ENCODE measurements around the gene ARHGAP20. TPM values are rescaled to one million over a fixed set of nuclear protein-coding genes. Genes with fewer than 3 reads are reported as not detected.

ARHGAP20 gene
- total and polyA plus RNA-seq, 7 donors, result 0.69 to 5.3 (median 2.2) TPM

- WGBS, 2 donors, result 76 to 88% methylated on average over 3 of the region's 3 CpGs
- intact Hi-C loops (cut with DNase I), result no loop called here
These were observed 57.8 kb downstream of the ARHGAP20 start for GRCh38 chr11:110654456-110654855.

DNA sequence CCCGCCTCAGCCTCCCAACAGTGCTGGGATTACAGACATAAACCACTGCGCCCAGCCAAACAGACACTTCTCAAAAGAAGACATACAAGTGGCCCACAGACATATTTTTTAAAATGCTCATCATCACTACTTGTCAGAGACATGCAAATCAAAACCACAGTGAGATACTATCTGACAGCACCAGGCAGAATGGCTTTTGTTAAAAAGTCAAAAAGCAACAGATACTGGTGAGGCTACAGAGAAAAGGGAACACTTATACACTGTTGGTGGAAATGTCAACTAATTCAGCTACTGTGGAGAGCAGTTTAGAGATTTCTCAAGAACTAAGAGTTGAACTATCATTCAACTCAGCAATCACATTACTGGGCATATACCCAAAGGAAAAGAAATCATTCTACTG, 67.0 kb downstream of the ARHGAP20 start:
- TF ChIP-seq, protein P1, sequence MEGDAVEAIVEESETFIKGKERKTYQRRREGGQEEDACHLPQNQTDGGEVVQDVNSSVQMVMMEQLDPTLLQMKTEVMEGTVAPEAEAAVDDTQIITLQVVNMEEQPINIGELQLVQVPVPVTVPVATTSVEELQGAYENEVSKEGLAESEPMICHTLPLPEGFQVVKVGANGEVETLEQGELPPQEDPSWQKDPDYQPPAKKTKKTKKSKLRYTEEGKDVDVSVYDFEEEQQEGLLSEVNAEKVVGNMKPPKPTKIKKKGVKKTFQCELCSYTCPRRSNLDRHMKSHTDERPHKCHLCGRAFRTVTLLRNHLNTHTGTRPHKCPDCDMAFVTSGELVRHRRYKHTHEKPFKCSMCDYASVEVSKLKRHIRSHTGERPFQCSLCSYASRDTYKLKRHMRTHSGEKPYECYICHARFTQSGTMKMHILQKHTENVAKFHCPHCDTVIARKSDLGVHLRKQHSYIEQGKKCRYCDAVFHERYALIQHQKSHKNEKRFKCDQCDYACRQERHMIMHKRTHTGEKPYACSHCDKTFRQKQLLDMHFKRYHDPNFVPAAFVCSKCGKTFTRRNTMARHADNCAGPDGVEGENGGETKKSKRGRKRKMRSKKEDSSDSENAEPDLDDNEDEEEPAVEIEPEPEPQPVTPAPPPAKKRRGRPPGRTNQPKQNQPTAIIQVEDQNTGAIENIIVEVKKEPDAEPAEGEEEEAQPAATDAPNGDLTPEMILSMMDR (IDR thresholded peaks at IDR 0.05), result no peak
- TF ChIP-seq EP300 (IDR thresholded peaks at IDR 0.05) (no peak), POLR2A (IDR thresholded peaks at IDR 0.05) (no peak), POLR2AphosphoS5 (IDR thresholded peaks at IDR 0.05) (no peak)
- intact Hi-C loops (cut with DNase I), result no loop called here
- no peak overlapping the region for H3K4me3 ChIP-seq
- DNase-seq, result no peak
- H3K27me3 ChIP-seq, result no peaks in the 10 kb centered on the region
- H3K9me3 ChIP-seq, result no peaks in the 10 kb centered on the region
- H3K27ac ChIP-seq, result no peak overlapping the region
- no peaks in the 10 kb centered on the region for H3K4me1 ChIP-seq
- WGBS, 2 donors, result 90 to 95% methylated on average over 2 of the region's 2 CpGs
- no peaks in the 10 kb centered on the region for H3K36me3 ChIP-seq

More at GRCh38 chr11:110654456-110654855, 57.8 kb downstream of the ARHGAP20 start:
- Histone ChIP-seq H3K4me3 (no peak overlapping the region), H3K27ac (no peak overlapping the region), H3K9me3 (peaks cover 0 to 8% (median 0%) of the 10 kb centered on the region in 4 donors), H3K27me3 (no peaks in the 10 kb centered on the region), H3K4me1 (no peaks in the 10 kb centered on the region), H3K36me3 (no peaks in the 10 kb centered on the region)
- no peak for TF ChIP-seq POLR2AphosphoS5 (IDR thresholded peaks at IDR 0.05)
- TF ChIP-seq EP300 (IDR thresholded peaks at IDR 0.05), result no peak
- no peak for TF ChIP-seq POLR2A (IDR thresholded peaks at IDR 0.05)
- TF ChIP-seq, protein P1 (IDR thresholded peaks at IDR 0.05), result no peak
- DNase-seq, result no peak

- Histone ChIP-seq H3K9me3 (no peaks in the 10 kb centered on the region), H3K27ac (no peak overlapping the region), H3K4me1 (peaks cover 0 to 5% (median 0%) of the 10 kb centered on the region in 4 donors), H3K4me3 (no peak overlapping the region), H3K36me3 (no peaks in the 10 kb centered on the region), H3K27me3 (no peaks in the 10 kb centered on the region)
- TF ChIP-seq EP300 (IDR thresholded peaks at IDR 0.05) (no peak), POLR2A (IDR thresholded peaks at IDR 0.05) (no peak), POLR2AphosphoS5 (IDR thresholded peaks at IDR 0.05) (no peak)
- TF ChIP-seq, protein P1 (IDR thresholded peaks at IDR 0.05), result no peak
- DNase-seq, result no peak
- intact Hi-C loops (cut with DNase I), result no loop called here
These were observed 77.9 kb downstream of the ARHGAP20 start for GRCh38 chr11:110634370-110634769.

GRCh38 chr11:110631551-110631950, 80.7 kb downstream of the ARHGAP20 start:
- H3K9me3 ChIP-seq, result no peaks in the 10 kb centered on the region
- no peaks in the 10 kb centered on the region for H3K36me3 ChIP-seq
- no peak overlapping the region for H3K27ac ChIP-seq
- no peak for TF ChIP-seq POLR2A (IDR thresholded peaks at IDR 0.05)
- TF ChIP-seq, protein P1 (IDR thresholded peaks at IDR 0.05), result no peak
- no peak for TF ChIP-seq EP300 (IDR thresholded peaks at IDR 0.05)
- TF ChIP-seq POLR2AphosphoS5 (IDR thresholded peaks at IDR 0.05), result no peak
- no peaks in the 10 kb centered on the region for H3K27me3 ChIP-seq
- peaks cover 0 to 5% (median 0%) of the 10 kb centered on the region in 4 donors for H3K4me1 ChIP-seq
- no peak for DNase-seq
- intact Hi-C loops (cut with DNase I), result no loop called here
- H3K4me3 ChIP-seq, result no peak overlapping the region

GRCh38 chr11:110629594-110629993, 82.6 kb downstream of the ARHGAP20 start:
- intact Hi-C loops (cut with DNase I), result no loop called here
- Histone ChIP-seq H3K27me3 (no peaks in the 10 kb centered on the region), H3K27ac (no peak overlapping the region), H3K36me3 (no peaks in the 10 kb centered on the region), H3K9me3 (no peaks in the 10 kb centered on the region), H3K4me3 (no peak overlapping the region), H3K4me1 (peaks cover 0 to 5% (median 0%) of the 10 kb centered on the region in 4 donors)
- TF ChIP-seq POLR2AphosphoS5 (IDR thresholded peaks at IDR 0.05) (no peak), POLR2A (IDR thresholded peaks at IDR 0.05) (no peak), EP300 (IDR thresholded peaks at IDR 0.05) (no peak)
- TF ChIP-seq, protein P1 (IDR thresholded peaks at IDR 0.05), result no peak
- 62 to 67% methylated on average over 4 of the region's 4 CpGs for WGBS, 2 donors
- DNase-seq, result no peak

Data from sigmoid colon (tissue), 7 donors.